Mammary epithelial cell (primary cell): ENCODE data around the gene FAM118B.

Experiments
- EZH2 ChIP-seq: IDR thresholded peaks from 2 replicates; pipeline ENCODE4 v1.6.1; 2012; ENCODE audit warnings: low read length, inconsistent platforms, borderline replicate concordance
- TF ChIP-seq, protein P1 (sequence below), 2 donors: IDR thresholded peaks in 1 of 2; conservative IDR thresholded peaks in 1 of 2; 2 replicates each; pipeline ENCODE4 v1.5.1; 2011 to 2012; ENCODE audit warnings: inconsistent platforms in 2 of 2, low read length in 2 of 2, mild to moderate bottlenecking in 2 of 2, control low read depth in 1 of 2, low read depth in 1 of 2; ENCODE audit not compliant: insufficient read depth in 1 of 2; ENCODE audit errors: extremely low read depth in 1 of 2

DNA sequence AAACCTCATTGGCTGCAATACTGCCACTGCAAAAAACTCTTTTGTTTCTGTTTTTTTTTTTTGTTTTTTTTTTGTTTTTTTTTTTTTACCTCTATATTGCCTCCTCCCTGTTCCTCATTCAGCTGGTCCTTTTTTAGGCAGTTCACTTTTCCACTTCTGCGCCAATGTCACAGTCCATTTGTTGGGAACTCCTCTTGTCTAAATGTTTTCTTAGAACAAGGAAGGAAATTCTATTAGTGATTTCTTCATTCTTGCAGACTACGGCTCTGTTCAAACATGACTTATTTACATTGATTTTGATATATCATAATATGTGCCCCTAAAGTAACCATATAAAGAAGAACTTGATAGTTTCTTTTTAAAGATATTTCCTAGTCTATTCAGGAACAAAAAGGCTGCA lies 2.9 kb downstream of the FAM118B start:
- TF ChIP-seq, protein P1, sequence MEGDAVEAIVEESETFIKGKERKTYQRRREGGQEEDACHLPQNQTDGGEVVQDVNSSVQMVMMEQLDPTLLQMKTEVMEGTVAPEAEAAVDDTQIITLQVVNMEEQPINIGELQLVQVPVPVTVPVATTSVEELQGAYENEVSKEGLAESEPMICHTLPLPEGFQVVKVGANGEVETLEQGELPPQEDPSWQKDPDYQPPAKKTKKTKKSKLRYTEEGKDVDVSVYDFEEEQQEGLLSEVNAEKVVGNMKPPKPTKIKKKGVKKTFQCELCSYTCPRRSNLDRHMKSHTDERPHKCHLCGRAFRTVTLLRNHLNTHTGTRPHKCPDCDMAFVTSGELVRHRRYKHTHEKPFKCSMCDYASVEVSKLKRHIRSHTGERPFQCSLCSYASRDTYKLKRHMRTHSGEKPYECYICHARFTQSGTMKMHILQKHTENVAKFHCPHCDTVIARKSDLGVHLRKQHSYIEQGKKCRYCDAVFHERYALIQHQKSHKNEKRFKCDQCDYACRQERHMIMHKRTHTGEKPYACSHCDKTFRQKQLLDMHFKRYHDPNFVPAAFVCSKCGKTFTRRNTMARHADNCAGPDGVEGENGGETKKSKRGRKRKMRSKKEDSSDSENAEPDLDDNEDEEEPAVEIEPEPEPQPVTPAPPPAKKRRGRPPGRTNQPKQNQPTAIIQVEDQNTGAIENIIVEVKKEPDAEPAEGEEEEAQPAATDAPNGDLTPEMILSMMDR (conservative IDR thresholded peaks at IDR 0.05 in 1 of 2, IDR thresholded peaks at IDR 0.05 in 1 of 2; ENCODE audit: extremely low read depth in 1 of 2, insufficient read depth in 1 of 2, low read depth in 1 of 2, low read length in 2 of 2) = no peak
- no peak for TF ChIP-seq EZH2
